HCT116 (cell line): Measurements from ENCODE around the gene ORAI2. TPM values are rescaled to one million over a fixed set of nuclear protein-coding genes. Genes with fewer than 3 reads are reported as not detected.

Experiments used
- ATAC-seq: fragments of 200-7000 bp; cut with Tn5 transposase; 2 replicates; pipeline ENCODE4 v1.9.1; 2020; ENCODE audit warnings: mild to moderate bottlenecking, moderate library complexity
- BruUV-seq: library from RNA; stranded (reverse); fragments of 400-500 nt; replicated peaks from 2 replicates; lab custom pipeline; 2021; lab: Mats Ljungman, UMichigan
- CTCF ChIA-PET: fragments of 300-600 bp; sonication (Branson Sonifier 250); formaldehyde crosslinking; loops from one replicate; lab custom pipeline; 2021; ENCODE audit warnings: antibody characterized with exemption; lab: Charles Lee
- POLR2A ChIA-PET: fragments of 300-600, 350-600 bp; sonication (Branson Sonifier 250); formaldehyde crosslinking; loops from one replicate; lab custom pipeline; 2021; ENCODE audit warnings: antibody characterized with exemption; lab: Charles Lee
- RAD21 ChIA-PET, 2 experiments: fragments of 300-600 bp; sonication (Branson Sonifier 250); formaldehyde crosslinking; loops; one replicate each; lab custom pipeline; 2023; ENCODE audit warnings: low total read pairs in 2 of 2; ENCODE audit not compliant: uncharacterized antibody in 2 of 2, unreplicated experiment in 2 of 2, low non-redundant PET in 1 of 2; lab: Charles Lee
- DNase-seq: peaks from one replicate; pipeline ENCODE4 v3.0.0-alpha.2; 2010; ENCODE audit warnings: low read depth, low spot score
- H2AFZ ChIP-seq: fragments of 200-600 bp; shearing (Covaris generic), sonication (generic); 2 replicates; pipeline ENCODE4 v1.6.1; 2017; ENCODE audit warnings: low read depth, mixed run types, mixed read lengths, antibody characterized with exemption, low read length; ENCODE audit not compliant: poor library complexity, severe bottlenecking
- H3K27ac ChIP-seq: 2 replicates; pipeline ENCODE4 v1.5.1; 2012; ENCODE audit warnings: low read depth, low read length
- H3K27me3 ChIP-seq: fragments of 200-600 bp; sonication (generic); 2 replicates; pipeline ENCODE4 v1.6.1; 2016; ENCODE audit warnings: mixed run types, low read length, mixed read lengths; ENCODE audit not compliant: insufficient read depth
- H3K36me3 ChIP-seq, 2 experiments: fragments of 200-500 bp in 1 of 2; fragments of 200-600 bp in 1 of 2; sonication (Bioruptor generic) in 1 of 2; sonication (generic) in 1 of 2; 2 replicates each; pipeline versions ENCODE4 v1.5.1 to v1.6.1; 2014 to 2016; ENCODE audit warnings: low read length in 2 of 2, inconsistent platforms in 1 of 2, mixed read lengths in 1 of 2, mixed run types in 1 of 2; ENCODE audit not compliant: insufficient read depth in 2 of 2, control insufficient read depth in 1 of 2
- H3K4me1 ChIP-seq, 2 experiments: fragments of 200-600 bp in 1 of 2; sonication (generic) in 1 of 2; 2 replicates each; pipeline versions ENCODE4 v1.5.1 to v1.6.1; 2012 to 2017; ENCODE audit warnings: low read length in 2 of 2, inconsistent platforms in 1 of 2, mild to moderate bottlenecking in 1 of 2, mixed read lengths in 1 of 2, mixed run types in 1 of 2, moderate library complexity in 1 of 2; ENCODE audit not compliant: insufficient read depth in 2 of 2, control insufficient read depth in 1 of 2
- H3K4me2 ChIP-seq: fragments of 200-600 bp; sonication (generic); 2 replicates; pipeline ENCODE4 v1.6.1; 2017; ENCODE audit warnings: mixed run types, low read length, mixed read lengths
- H3K4me3 ChIP-seq, 2 experiments: fragments of 200-600 bp in 1 of 2; sonication (generic) in 1 of 2; replicated peaks in 1 of 2; 2 replicates each; pipeline ENCODE4 v1.5.1; 2011 to 2016; ENCODE audit warnings: low read length in 2 of 2, control low read depth in 1 of 2, low read depth in 1 of 2, mild to moderate bottlenecking in 1 of 2, mixed read lengths in 1 of 2, mixed run types in 1 of 2
- H3K79me2 ChIP-seq: fragments of 200-600 bp; sonication (generic); 2 replicates; pipeline ENCODE4 v1.6.1; 2017; ENCODE audit warnings: mild to moderate bottlenecking, mixed run types, low read length, moderate library complexity, mixed read lengths; ENCODE audit not compliant: insufficient read depth
- H3K9ac ChIP-seq: fragments of 200-600 bp; sonication (generic); 2 replicates; pipeline ENCODE4 v1.6.1; 2016; ENCODE audit warnings: low read length, mixed read lengths
- H3K9me2 ChIP-seq: fragments of 200-600 bp; sonication (generic), shearing (Covaris generic); 2 replicates; pipeline ENCODE4 v1.6.1; 2017; ENCODE audit warnings: mixed run types, mild to moderate bottlenecking, moderate library complexity; ENCODE audit not compliant: insufficient read depth
- H3K9me3 ChIP-seq, 2 experiments: fragments of 200-500 bp in 1 of 2; fragments of 200-600 bp in 1 of 2; sonication (Bioruptor generic) in 1 of 2; sonication (generic) in 1 of 2; 2 replicates each; pipeline ENCODE4 v1.6.1; 2014 to 2017; ENCODE audit warnings: low read length in 2 of 2, mixed read lengths in 2 of 2, inconsistent platforms in 1 of 2, low read depth in 1 of 2, mild to moderate bottlenecking in 1 of 2, mixed run types in 1 of 2, moderate library complexity in 1 of 2; ENCODE audit not compliant: control insufficient read depth in 1 of 2, insufficient read depth in 1 of 2
- H4K20me1 ChIP-seq: fragments of 200-600 bp; sonication (generic), shearing (Covaris generic); 2 replicates; pipeline ENCODE4 v1.6.1; 2017; ENCODE audit warnings: mixed run types, mild to moderate bottlenecking, moderate library complexity; ENCODE audit not compliant: insufficient read depth
- CTCF ChIP-seq, 3 experiments: fragments of 200-600 bp in 1 of 3; sonication (generic) in 1 of 3; IDR thresholded peaks in 2 of 3; conservative IDR thresholded peaks in 1 of 3; 2 replicates each; pipeline ENCODE4 v1.5.1; 2012 to 2017; ENCODE audit warnings: low read depth in 2 of 3, low read length in 2 of 3, antibody characterized with exemption in 1 of 3, borderline replicate concordance in 1 of 3, control low read depth in 1 of 3, mild to moderate bottlenecking in 1 of 3, mixed read lengths in 1 of 3, mixed run types in 1 of 3, moderate library complexity in 1 of 3; ENCODE audit not compliant: insufficient read depth in 1 of 3
- EGR1 ChIP-seq: IDR thresholded peaks from 2 replicates; pipeline ENCODE4 v1.6.1; 2012; ENCODE audit warnings: low read depth
- ELF1 ChIP-seq: IDR thresholded peaks from 2 replicates; pipeline ENCODE4 v1.6.1; 2012; ENCODE audit warnings: low read depth, borderline replicate concordance
- JUND ChIP-seq: IDR thresholded peaks from 2 replicates; pipeline ENCODE4 v1.6.1; 2012
- POLR2A ChIP-seq: IDR thresholded peaks from 2 replicates; pipeline ENCODE4 v1.7.0; 2011; ENCODE audit warnings: borderline replicate concordance; ENCODE audit not compliant: insufficient read depth, insufficient read length; ENCODE audit errors: extremely low read depth
- SP1 ChIP-seq: IDR thresholded peaks from 2 replicates; pipeline ENCODE4 v1.6.1; 2012; ENCODE audit warnings: low read depth
- YY1 ChIP-seq: IDR thresholded peaks from 2 replicates; pipeline ENCODE4 v1.6.1; 2011; ENCODE audit warnings: low read length, low read depth, moderate library complexity, mild to moderate bottlenecking; ENCODE audit not compliant: insufficient replicate concordance; ENCODE audit errors: extremely low read depth
- intact Hi-C: fragments of 100-400 bp; cut with micrococcal nuclease; formaldehyde crosslinking; loops from 2 replicates; pipeline ENCODE4 v1.10.0; 2022
- total RNA-seq: library from RNA; stranded (reverse); gene quantifications from one replicate; pipeline ENCODE4 v1.2.1, GENCODE V29; 2021; ENCODE audit not compliant: unreplicated experiment

Gene ORAI2
- total RNA-seq, 1 experiment from 2014 or later: 13.2 TPM

GRCh38 chr7:102400360-102400759 lies 33.0 kb upstream of the ORAI2 start:
- DNase-seq (no peak), ATAC-seq (no peak)
- TF ChIP-seq POLR2A (no peak), JUND (no peak), EGR1 (no peak), ELF1 (no peak), SP1 (no peak), YY1 (no peak), CTCF (IDR thresholded peaks at IDR 0.05 in 2 of 3, conservative IDR thresholded peaks at IDR 0.05 in 1 of 3; ENCODE audit: borderline replicate concordance in 1 of 3, insufficient read depth in 1 of 3, low read depth in 2 of 3, low read length in 2 of 3) (no peak)
- H3K9me2 ChIP-seq: no peaks in the 10 kb centered on the region
- H3K27me3 ChIP-seq: no peaks in the 10 kb centered on the region
- no peaks in the 10 kb centered on the region for H3K9me3 ChIP-seq
- H3K4me2 ChIP-seq: no peak overlapping the region
- H3K36me3 ChIP-seq: peaks cover 30 to 33% of the 10 kb centered on the region in 2 experiments
- peaks cover 8 to 15% of the 10 kb centered on the region in 2 experiments for H3K4me1 ChIP-seq
- no peaks in the 10 kb centered on the region for H4K20me1 ChIP-seq
- ChIA-PET CTCF (no interaction called here), POLR2A (no interaction called here), RAD21 (no interaction called here)
- peaks cover 22% of the 10 kb centered on the region for H3K79me2 ChIP-seq
- no peak overlapping the region for H3K27ac ChIP-seq
- intact Hi-C loops: no loop called here
- H3K4me3 ChIP-seq: no peak overlapping the region
- no peak overlapping the region for H3K9ac ChIP-seq
- H2AFZ ChIP-seq: no peak overlapping the region
- no TSS peak for BruUV-seq

- Histone ChIP-seq H3K27ac (no peak overlapping the region), H3K27me3 (no peaks in the 10 kb centered on the region), H3K9me2 (no peaks in the 10 kb centered on the region), H3K79me2 (peaks cover 12% of the 10 kb centered on the region; the same call in 1 of the 2 replicates), H3K4me1 (no peaks in the 10 kb centered on the region), H3K36me3 (peaks cover 55 to 60% of the 10 kb centered on the region in 2 experiments), H3K9me3 (no peaks in the 10 kb centered on the region), H4K20me1 (no peaks in the 10 kb centered on the region), H3K4me2 (no peak overlapping the region), H3K9ac (no peak overlapping the region)
- ChIA-PET RAD21 (no interaction called here), POLR2A (no interaction called here), CTCF (no interaction called here)
- no TSS peak for BruUV-seq
- intact Hi-C loops: no loop called here
- no peak for DNase-seq
- ATAC-seq: no peak
- TF ChIP-seq ELF1 (no peak), CTCF (IDR thresholded peaks at IDR 0.05 in 2 of 3, conservative IDR thresholded peaks at IDR 0.05 in 1 of 3; ENCODE audit: borderline replicate concordance in 1 of 3, insufficient read depth in 1 of 3, low read depth in 2 of 3, low read length in 2 of 3) (no peak)
- TF ChIP-seq, all 23 proteins: peak for 0
- no peak overlapping the region for H2AFZ ChIP-seq
- H3K4me3 ChIP-seq: no peak overlapping the region
These were observed 29.8 kb upstream of the ORAI2 start for GRCh38 chr7:102403563-102403962.
